ENCODE data around the gene SECISBP2.

The SECISBP2 gene

DNA sequence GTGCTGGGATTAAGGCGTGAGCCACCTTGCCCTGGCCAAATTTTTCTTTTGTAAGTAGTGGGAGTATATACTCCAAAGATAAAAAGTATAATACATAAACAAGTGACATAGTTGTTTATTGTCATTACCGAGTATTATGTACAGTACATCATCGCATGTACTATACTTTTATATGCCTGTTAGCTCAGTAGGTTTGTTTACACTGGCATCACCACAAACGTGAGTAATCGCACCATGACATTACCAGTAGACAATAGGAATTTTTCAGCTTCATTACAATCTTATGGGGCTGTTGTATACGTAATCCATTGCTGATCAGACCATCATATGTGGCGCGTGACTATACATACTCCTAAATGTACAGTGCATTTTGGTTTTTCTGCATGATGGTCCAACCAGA, 9.8 kb downstream of the SECISBP2 start:
- Histone ChIP-seq H2AFZ (ENCODE audit: insufficient read depth, low read length, poor library complexity) (no peak overlapping the region), H3K4ac (ENCODE audit: low read depth, low read length) (no peak overlapping the region), H3K9me3 (ENCODE audit: insufficient read depth, low read depth, low read length) (no peaks in the 10 kb centered on the region), H4K8ac (ENCODE audit: low read depth, low read length) (no peak overlapping the region), H2BK120ac (ENCODE audit: insufficient read depth, low read length, poor library complexity) (no peak overlapping the region), H3K27ac (ENCODE audit: low read depth, low read length) (no peak overlapping the region), H4K12ac (ENCODE audit: low read depth, low read length) (no peak overlapping the region), H3K27me3 (ENCODE audit: insufficient read depth, low read length) (no peaks in the 10 kb centered on the region), H2BK12ac (ENCODE audit: low read length) (no peak overlapping the region), H3K18ac (ENCODE audit: low read length) (no peak overlapping the region), H3K4me1 (ENCODE audit: control insufficient read depth in 1 of 2, insufficient read depth in 2 of 2, low read length in 2 of 2) (peaks cover 0 to 4% of the 10 kb centered on the region in 2 experiments), H3K4me2 (ENCODE audit: low read length) (no peak overlapping the region), H3K79me2 (ENCODE audit: control insufficient read depth, insufficient read depth, low read length, poor library complexity) (no peaks in the 10 kb centered on the region), H3K79me1 (ENCODE audit: low read length) (no peaks in the 10 kb centered on the region), H2BK5ac (ENCODE audit: low read depth, low read length, poor library complexity) (no peak overlapping the region), H3K9ac (ENCODE audit: low read length) (no peak overlapping the region), H3K4me3 (ENCODE audit: low read depth, low read length) (no peak overlapping the region), H2AK5ac (ENCODE audit: low read length) (no peak overlapping the region), H3K23ac (ENCODE audit: low read length) (no peak overlapping the region), H3K36me3 (ENCODE audit: control insufficient read depth in 1 of 2, insufficient read depth in 2 of 2, low read length in 2 of 2) (peaks cover 15 to 21% of the 10 kb centered on the region in 2 experiments), H3K14ac (ENCODE audit: low read length) (no peak overlapping the region), H4K91ac (ENCODE audit: low read depth, low read length) (no peak overlapping the region)
- WGBS (ENCODE audit: extremely low coverage, insufficient coverage, insufficient read length): no CpG with 5 or more reads among the region's 8 CpGs
- no peak for DNase-seq

DNA sequence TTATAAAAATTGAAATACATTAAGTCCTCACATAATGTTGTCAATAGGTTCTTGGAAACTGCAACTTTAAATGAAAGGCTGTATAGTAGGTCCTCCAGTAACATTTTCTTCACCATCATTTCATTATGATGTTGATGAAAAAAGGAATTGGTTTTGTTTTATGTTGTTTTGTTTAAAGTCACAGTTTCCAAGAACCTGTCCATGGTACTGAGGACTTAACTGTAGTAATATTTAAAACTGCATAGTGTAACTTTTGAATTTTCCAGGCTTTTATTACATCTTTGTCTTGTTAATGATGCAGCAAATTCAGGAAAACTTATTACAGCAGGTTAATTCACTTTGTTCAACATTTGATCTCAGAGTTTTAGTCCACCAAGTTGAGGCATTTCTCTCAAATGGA, 11.6 kb downstream of the SECISBP2 start:
- Histone ChIP-seq H3K4me3 (ENCODE audit: low read depth, low read length) (no peak overlapping the region), H4K91ac (ENCODE audit: low read depth, low read length) (no peak overlapping the region), H3K14ac (ENCODE audit: low read length) (no peak overlapping the region), H4K12ac (ENCODE audit: low read depth, low read length) (no peak overlapping the region), H3K9me3 (ENCODE audit: insufficient read depth, low read depth, low read length) (no peaks in the 10 kb centered on the region), H3K9ac (ENCODE audit: low read length) (no peak overlapping the region), H3K4me1 (ENCODE audit: control insufficient read depth in 1 of 2, insufficient read depth in 2 of 2, low read length in 2 of 2) (no peaks in the 10 kb centered on the region), H3K36me3 (ENCODE audit: control insufficient read depth in 1 of 2, insufficient read depth in 2 of 2, low read length in 2 of 2) (peaks cover 18 to 24% of the 10 kb centered on the region in 2 experiments), H3K27me3 (ENCODE audit: insufficient read depth, low read length) (no peaks in the 10 kb centered on the region), H3K23ac (ENCODE audit: low read length) (no peak overlapping the region), H2BK120ac (ENCODE audit: insufficient read depth, low read length, poor library complexity) (no peak overlapping the region), H2AFZ (ENCODE audit: insufficient read depth, low read length, poor library complexity) (no peak overlapping the region), H3K4ac (ENCODE audit: low read depth, low read length) (no peak overlapping the region), H3K18ac (ENCODE audit: low read length) (no peak overlapping the region), H3K79me1 (ENCODE audit: low read length) (no peaks in the 10 kb centered on the region), H2AK5ac (ENCODE audit: low read length) (no peak overlapping the region), H2BK12ac (ENCODE audit: low read length) (no peak overlapping the region), H2BK5ac (ENCODE audit: low read depth, low read length, poor library complexity) (no peak overlapping the region), H3K79me2 (ENCODE audit: control insufficient read depth, insufficient read depth, low read length, poor library complexity) (no peaks in the 10 kb centered on the region), H3K27ac (ENCODE audit: low read depth, low read length) (no peak overlapping the region), H3K4me2 (ENCODE audit: low read length) (no peak overlapping the region), H4K8ac (ENCODE audit: low read depth, low read length) (no peak overlapping the region)
- no peak for DNase-seq

DNA sequence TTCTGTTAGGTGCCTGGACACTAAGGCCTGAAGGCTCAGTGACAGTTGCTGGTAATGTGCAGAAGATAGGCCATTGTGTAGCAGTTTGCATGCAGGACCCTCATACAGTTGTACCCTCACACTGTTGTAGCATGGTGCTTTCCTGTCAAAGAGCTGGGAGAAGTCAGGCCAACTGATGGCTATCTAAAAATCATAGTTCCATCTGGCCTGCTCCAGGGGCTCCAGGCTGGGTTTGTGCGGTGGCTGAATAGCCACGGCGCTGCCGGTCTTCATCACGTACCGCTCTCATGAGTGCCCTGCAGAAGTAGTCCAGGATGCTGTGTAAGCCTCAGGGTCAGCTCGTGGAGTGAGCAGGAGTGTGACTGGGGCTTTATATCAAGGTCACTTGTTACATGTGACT, 12.2 kb downstream of the SECISBP2 start:
- H2BK5ac ChIP-seq (ENCODE audit: low read depth, low read length, poor library complexity): no peak overlapping the region
- no peaks in the 10 kb centered on the region for H3K79me2 ChIP-seq (ENCODE audit: control insufficient read depth, insufficient read depth, low read length, poor library complexity)
- H4K12ac ChIP-seq (ENCODE audit: low read depth, low read length): no peak overlapping the region

DNA sequence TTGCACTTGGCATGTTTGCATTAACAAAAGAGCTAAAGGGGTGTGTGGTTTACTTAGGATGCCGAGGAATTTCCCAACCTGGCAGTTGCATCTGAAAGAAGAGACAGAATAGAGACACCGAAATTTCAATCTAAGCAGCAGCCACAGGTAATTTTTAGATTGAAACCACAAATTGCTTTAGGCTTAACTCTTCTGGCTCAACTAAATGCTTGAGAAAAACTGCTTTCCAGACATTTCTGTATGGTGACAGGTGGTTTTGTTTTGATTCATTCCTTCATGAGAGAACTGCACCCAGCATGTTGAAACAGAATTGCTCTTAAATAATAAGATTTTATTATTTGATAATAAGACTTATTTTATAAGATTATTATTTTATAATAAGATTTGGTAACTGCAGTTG, 21.5 kb downstream of the SECISBP2 start:
- H3K79me1 ChIP-seq (ENCODE audit: low read length): no peaks in the 10 kb centered on the region
- no peak overlapping the region for H3K18ac ChIP-seq (ENCODE audit: low read length)
- no peak overlapping the region for H4K8ac ChIP-seq (ENCODE audit: low read depth, low read length)
- no peak overlapping the region for H3K4ac ChIP-seq (ENCODE audit: low read depth, low read length)
- H3K14ac ChIP-seq (ENCODE audit: low read length): no peak overlapping the region
- no peak overlapping the region for H4K91ac ChIP-seq (ENCODE audit: low read depth, low read length)
- no peaks in the 10 kb centered on the region for H3K79me2 ChIP-seq (ENCODE audit: control insufficient read depth, insufficient read depth, low read length, poor library complexity)
- H3K9ac ChIP-seq (ENCODE audit: low read length): no peak overlapping the region
- no peaks in the 10 kb centered on the region for H3K27me3 ChIP-seq (ENCODE audit: insufficient read depth, low read length)
- no peak overlapping the region for H2BK12ac ChIP-seq (ENCODE audit: low read length)
- H2BK5ac ChIP-seq (ENCODE audit: low read depth, low read length, poor library complexity): no peak overlapping the region
- no peak overlapping the region for H3K23ac ChIP-seq (ENCODE audit: low read length)
- H3K4me2 ChIP-seq (ENCODE audit: low read length): no peak overlapping the region
- no CpG with 5 or more reads among the region's 2 CpGs for WGBS (ENCODE audit: extremely low coverage, insufficient coverage, insufficient read length)
- H3K36me3 ChIP-seq (ENCODE audit: control insufficient read depth in 1 of 2, insufficient read depth in 2 of 2, low read length in 2 of 2): peaks cover 17 to 25% of the 10 kb centered on the region in 2 experiments
- no peak overlapping the region for H2AFZ ChIP-seq (ENCODE audit: insufficient read depth, low read length, poor library complexity)
- DNase-seq: no peak
- H3K9me3 ChIP-seq (ENCODE audit: insufficient read depth, low read depth, low read length): no peaks in the 10 kb centered on the region
- no peak overlapping the region for H2AK5ac ChIP-seq (ENCODE audit: low read length)
- no peak overlapping the region for H2BK120ac ChIP-seq (ENCODE audit: insufficient read depth, low read length, poor library complexity)
- H3K4me1 ChIP-seq (ENCODE audit: control insufficient read depth in 1 of 2, insufficient read depth in 2 of 2, low read length in 2 of 2): no peaks in the 10 kb centered on the region
- H4K12ac ChIP-seq (ENCODE audit: low read depth, low read length): no peak overlapping the region
- H3K4me3 ChIP-seq (ENCODE audit: low read depth, low read length): no peak overlapping the region
- no peak overlapping the region for H3K27ac ChIP-seq (ENCODE audit: low read depth, low read length)

More for the DNA sequence above, 12.2 kb downstream of the SECISBP2 start:
- H3K4me1 ChIP-seq (ENCODE audit: control insufficient read depth in 1 of 2, insufficient read depth in 2 of 2, low read length in 2 of 2): no peaks in the 10 kb centered on the region
- H2AK5ac ChIP-seq (ENCODE audit: low read length): no peak overlapping the region
- no peak overlapping the region for H4K91ac ChIP-seq (ENCODE audit: low read depth, low read length)
- H3K9me3 ChIP-seq (ENCODE audit: insufficient read depth, low read depth, low read length): no peaks in the 10 kb centered on the region
- H3K27ac ChIP-seq (ENCODE audit: low read depth, low read length): no peak overlapping the region
- H3K23ac ChIP-seq (ENCODE audit: low read length): no peak overlapping the region
- no peak overlapping the region for H3K4ac ChIP-seq (ENCODE audit: low read depth, low read length)
- H2BK12ac ChIP-seq (ENCODE audit: low read length): no peak overlapping the region
- no peak overlapping the region for H3K9ac ChIP-seq (ENCODE audit: low read length)
- no peaks in the 10 kb centered on the region for H3K79me1 ChIP-seq (ENCODE audit: low read length)
- H2AFZ ChIP-seq (ENCODE audit: insufficient read depth, low read length, poor library complexity): no peak overlapping the region
- WGBS (ENCODE audit: extremely low coverage, insufficient coverage, insufficient read length): no CpG with 5 or more reads among the region's 7 CpGs
- H3K27me3 ChIP-seq (ENCODE audit: insufficient read depth, low read length): no peaks in the 10 kb centered on the region
- no peak overlapping the region for H3K18ac ChIP-seq (ENCODE audit: low read length)
- no peak overlapping the region for H3K4me2 ChIP-seq (ENCODE audit: low read length)
- H3K14ac ChIP-seq (ENCODE audit: low read length): no peak overlapping the region
- H3K4me3 ChIP-seq (ENCODE audit: low read depth, low read length): no peak overlapping the region
- peaks cover 22 to 27% of the 10 kb centered on the region in 2 experiments for H3K36me3 ChIP-seq (ENCODE audit: control insufficient read depth in 1 of 2, insufficient read depth in 2 of 2, low read length in 2 of 2)
- no peak for DNase-seq
- no peak overlapping the region for H2BK120ac ChIP-seq (ENCODE audit: insufficient read depth, low read length, poor library complexity)
- no peak overlapping the region for H4K8ac ChIP-seq (ENCODE audit: low read depth, low read length)
